Ovary (tissue), 9 donors: Measurements from ENCODE around the gene MRPL18. TPM values are rescaled to one million over a fixed set of nuclear protein-coding genes. Genes with fewer than 3 reads are reported as not detected.

Experiments used
- DNase-seq, 5 donors: peaks; one replicate each; pipeline ENCODE4 v3.0.0-alpha.2; 2019 to 2020
- H3K27ac ChIP-seq, 2 donors: fragments of 200-600 bp; one replicate each; pipeline versions ENCODE4 v1.5.1 to v1.8.0; 2019 to 2022
- H3K27me3 ChIP-seq: fragments of 200-600 bp; one replicate; pipeline ENCODE4 v1.8.0; 2022
- H3K36me3 ChIP-seq: fragments of 200-600 bp; sonication (generic); one replicate; pipeline ENCODE4 v1.5.1; 2019
- H3K4me1 ChIP-seq: one replicate; pipeline ENCODE4 v1.8.1; 2013; ENCODE audit warnings: mild to moderate bottlenecking, moderate library complexity; ENCODE audit not compliant: insufficient read depth
- H3K4me3 ChIP-seq: fragments of 200-600 bp; sonication (generic); one replicate; pipeline ENCODE4 v1.5.1; 2017
- H3K9me3 ChIP-seq, 2 donors: fragments of 200-600 bp in 1 of 2; sonication (generic) in 1 of 2; one replicate each; pipeline versions ENCODE4 v1.5.1 to v1.8.1; 2013 to 2019; ENCODE audit warnings: mild to moderate bottlenecking in 1 of 2, moderate library complexity in 1 of 2
- EP300 ChIP-seq: sonication (generic); formaldehyde crosslinking; IDR thresholded peaks from one replicate; pipeline ENCODE4 v1.6.1; 2017; ENCODE audit warnings: antibody characterized with exemption
- POLR2A ChIP-seq: fragments of 450-650 bp; IDR thresholded peaks from one replicate; pipeline ENCODE4 v1.6.1; 2017; ENCODE audit warnings: antibody characterized with exemption, mild to moderate bottlenecking, moderate library complexity
- WGBS, 3 donors: extraction: QIAGEN DNeasy Blood & Tissue Kit in 1 of 3; methylation state at CpG; one replicate each; pipeline versions ENCODE4 v1.1.5 to v1.1.7; 2013 to 2017; 5-methylcytosine and 5-hydroxymethylcytosine counted together
- intact Hi-C, 4 donors: fragments of 100-400 bp; cut with DNase I; formaldehyde crosslinking; loops; one replicate each; pipeline versions ENCODE4 v1.11.0 to v1.15.1; 2022 to 2023
- polyA plus RNA-seq, 2 donors: library from polyadenylated mRNA; stranded (reverse); fragments of 200-250 nt in 1 of 2; fragments of 350-450 nt in 1 of 2; fragmentation: Illumina TruSeq in 1 of 2; extraction: RNeasy Lipid Tissue Mini Kit (QIAGEN cat#74804) in 1 of 2; gene quantifications; one replicate each; pipeline ENCODE4 v1.2.3, GENCODE V29; 2013 to 2014
- total RNA-seq, 7 donors: library from RNA; depleted of rRNA in 2 of 7; stranded (reverse); fragments of >200 nt in 2 of 7; fragmentation: NEBNext Ultra II Directional in 3 of 7; extraction: Animal tissue kit (Norgen Biotek cat#: 25700) in 3 of 7; gene quantifications; one replicate each; pipeline versions ENCODE4 v1.1.0 to v1.2.4, GENCODE V29; 2016 to 2023
- TF ChIP-seq, protein P1 (sequence below), 3 donors: fragments of 450-650 bp in 2 of 3; fragments of 200-600 bp in 1 of 3; IDR thresholded peaks; one replicate each; pipeline versions ENCODE4 v1.5.1 to v1.8.0; 2016 to 2022; ENCODE audit warnings: antibody characterized with exemption in 3 of 3, mild to moderate bottlenecking in 1 of 3
- donor health status: DM: no; HTN: no; CAD: no; lungs with moderate emphysema.
- donor health status: DM: no; HTN: no; CAD: no.
- donor health status: Bipolar disorder and iron deficiency.
- donor health status: DM: yes; HTN: yes; CAD: no.
- donor health status: DM: no; HTN: no; CAD: no.
- donor health status: DM: yes; HTN: yes; CAD: no.

The MRPL18 gene
- total and polyA plus RNA-seq, 9 donors, result 51.0 to 112 (median 57.5) TPM

GRCh38 chr6:159751448-159751847, 38.8 kb upstream of the MRPL18 start:
- Histone ChIP-seq H3K4me3 (no peak overlapping the region), H3K4me1 (no peaks in the 10 kb centered on the region), H3K36me3 (no peaks in the 10 kb centered on the region), H3K9me3 (no peaks in the 10 kb centered on the region), H3K27me3 (no peaks in the 10 kb centered on the region), H3K27ac (no peak overlapping the region)
- TF ChIP-seq POLR2A (no peak), EP300 (no peak)
- TF ChIP-seq, protein P1, sequence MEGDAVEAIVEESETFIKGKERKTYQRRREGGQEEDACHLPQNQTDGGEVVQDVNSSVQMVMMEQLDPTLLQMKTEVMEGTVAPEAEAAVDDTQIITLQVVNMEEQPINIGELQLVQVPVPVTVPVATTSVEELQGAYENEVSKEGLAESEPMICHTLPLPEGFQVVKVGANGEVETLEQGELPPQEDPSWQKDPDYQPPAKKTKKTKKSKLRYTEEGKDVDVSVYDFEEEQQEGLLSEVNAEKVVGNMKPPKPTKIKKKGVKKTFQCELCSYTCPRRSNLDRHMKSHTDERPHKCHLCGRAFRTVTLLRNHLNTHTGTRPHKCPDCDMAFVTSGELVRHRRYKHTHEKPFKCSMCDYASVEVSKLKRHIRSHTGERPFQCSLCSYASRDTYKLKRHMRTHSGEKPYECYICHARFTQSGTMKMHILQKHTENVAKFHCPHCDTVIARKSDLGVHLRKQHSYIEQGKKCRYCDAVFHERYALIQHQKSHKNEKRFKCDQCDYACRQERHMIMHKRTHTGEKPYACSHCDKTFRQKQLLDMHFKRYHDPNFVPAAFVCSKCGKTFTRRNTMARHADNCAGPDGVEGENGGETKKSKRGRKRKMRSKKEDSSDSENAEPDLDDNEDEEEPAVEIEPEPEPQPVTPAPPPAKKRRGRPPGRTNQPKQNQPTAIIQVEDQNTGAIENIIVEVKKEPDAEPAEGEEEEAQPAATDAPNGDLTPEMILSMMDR (IDR thresholded peaks at IDR 0.05), result no peak
- 68 to 81% (median 74%) methylated on average over 3 of the region's 3 CpGs for WGBS, 3 donors
- intact Hi-C loops, result no loop called here
- no peak for DNase-seq

- H3K4me3 ChIP-seq, result no peak overlapping the region
- no peaks in the 10 kb centered on the region for H3K4me1 ChIP-seq
- H3K27me3 ChIP-seq, result no peaks in the 10 kb centered on the region
- TF ChIP-seq, protein P1 (IDR thresholded peaks at IDR 0.05), result no peak
- TF ChIP-seq POLR2A (no peak), EP300 (no peak)
- no peaks in the 10 kb centered on the region for H3K9me3 ChIP-seq
- DNase-seq, result no peak
- intact Hi-C loops, result no loop called here
- 86 to 90% (median 86%) methylated on average over 6 of the region's 6 CpGs for WGBS, 3 donors
- no peaks in the 10 kb centered on the region for H3K36me3 ChIP-seq
- H3K27ac ChIP-seq, result no peak overlapping the region
Measured at GRCh38 chr6:159753081-159753872, 37.0 kb upstream of the MRPL18 start.

GRCh38 chr6:159754401-159754800, 35.9 kb upstream of the MRPL18 start:
- WGBS, 3 donors, result 67 to 82% (median 68%) methylated on average over 2 of the region's 2 CpGs

DNA sequence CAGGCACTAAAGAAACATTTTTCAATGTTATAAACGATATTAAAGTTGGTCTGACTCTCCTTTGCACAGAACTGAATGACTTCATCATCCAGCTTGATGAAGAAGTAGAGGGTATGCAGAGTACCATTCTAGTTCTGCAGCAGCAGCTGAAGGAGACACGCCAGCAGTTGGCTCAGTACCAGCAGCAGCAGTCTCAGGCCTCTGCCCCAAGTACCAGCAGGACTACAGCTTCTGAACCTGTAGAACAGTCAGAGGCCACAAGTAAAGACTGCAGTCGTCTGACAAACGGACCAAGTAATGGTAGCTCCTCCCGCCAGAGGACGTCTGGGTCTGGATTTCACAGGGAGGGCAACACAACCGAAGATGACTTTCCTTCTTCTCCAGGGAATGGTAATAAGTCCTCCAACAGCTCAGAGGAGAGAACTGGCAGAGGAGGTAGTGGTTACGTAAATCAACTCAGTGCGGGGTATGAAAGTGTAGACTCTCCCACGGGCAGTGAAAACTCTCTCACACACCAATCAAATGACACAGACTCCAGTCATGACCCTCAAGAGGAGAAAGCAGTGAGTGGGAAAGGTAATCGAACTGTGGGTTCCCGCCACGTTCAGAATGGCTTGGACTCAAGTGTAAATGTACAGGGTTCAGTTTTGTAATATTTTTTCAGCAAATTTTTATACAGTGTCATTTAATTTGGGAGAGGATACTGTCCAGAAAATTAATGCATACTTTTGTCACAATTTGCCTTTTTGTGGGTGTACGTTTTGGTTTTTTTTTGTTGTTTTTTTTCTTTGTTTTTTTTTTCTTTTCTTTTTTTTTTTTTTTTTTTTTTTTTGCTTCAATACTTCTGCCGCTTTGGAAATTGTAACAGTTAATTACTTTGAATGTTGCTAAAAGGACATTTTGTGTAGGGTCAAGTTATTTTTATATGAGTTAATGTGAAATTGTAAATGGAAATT, 35.0 kb upstream of the MRPL18 start:
- Histone ChIP-seq H3K27me3 (no peaks in the 10 kb centered on the region), H3K27ac (no peak overlapping the region), H3K9me3 (no peaks in the 10 kb centered on the region), H3K36me3 (no peaks in the 10 kb centered on the region), H3K4me3 (no peak overlapping the region), H3K4me1 (no peaks in the 10 kb centered on the region)
- TF ChIP-seq EP300, result no peak
- TF ChIP-seq, protein P1 (IDR thresholded peaks at IDR 0.05), result no peak
- TF ChIP-seq POLR2A, result no peak
- intact Hi-C loops, result no loop called here
- DNase-seq, result no peak
- WGBS, 3 donors, result 63 to 64% (median 63%) methylated on average over 15 of the region's 15 CpGs

More at GRCh38 chr6:159754401-159754800, 35.9 kb upstream of the MRPL18 start:
- intact Hi-C loops, result no loop called here
- H3K36me3 ChIP-seq, result no peaks in the 10 kb centered on the region
- no peak overlapping the region for H3K4me3 ChIP-seq
- no peaks in the 10 kb centered on the region for H3K9me3 ChIP-seq
- DNase-seq, result no peak
- TF ChIP-seq, protein P1 (IDR thresholded peaks at IDR 0.05), result no peak
- TF ChIP-seq EP300 (no peak), POLR2A (no peak)
- no peak overlapping the region for H3K27ac ChIP-seq
- H3K27me3 ChIP-seq, result no peaks in the 10 kb centered on the region
- no peaks in the 10 kb centered on the region for H3K4me1 ChIP-seq
